HepG2 (cell line): Measurements from ENCODE around the gene MAN1A1.

Experiments used
- CTCF ChIP-seq: sonication (generic); formaldehyde crosslinking; IDR thresholded peaks from 2 replicates; pipeline ENCODE4 v1.5.0; 2020; ENCODE audit warnings: mild to moderate bottlenecking, missing genetic modification reagents, moderate library complexity
- ETV6 ChIP-seq: sonication (generic); formaldehyde crosslinking; conservative IDR thresholded peaks from 2 replicates; pipeline ENCODE4 v1.4.0; 2020; ENCODE audit warnings: missing genetic modification reagents
- FOSL1 ChIP-seq: sonication (generic); formaldehyde crosslinking; IDR thresholded peaks from 2 replicates; pipeline ENCODE4 v1.9.0; 2021; ENCODE audit warnings: missing genetic modification reagents, borderline replicate concordance
- GABPA ChIP-seq, 2 experiments: IDR thresholded peaks; 2 replicates each; pipeline ENCODE4 v1.6.1; 2011 to 2016; ENCODE audit warnings: low read depth in 2 of 2, low read length in 1 of 2, missing biosample characterization in 1 of 2, missing genetic modification characterization in 1 of 2
- HMGXB3 ChIP-seq: sonication (generic); formaldehyde crosslinking; IDR thresholded peaks from 2 replicates; pipeline ENCODE4 v1.4.0; 2020; ENCODE audit warnings: missing genetic modification reagents, borderline replicate concordance
- KLF16 ChIP-seq, 2 experiments: sonication (generic) in 1 of 2; formaldehyde crosslinking in 1 of 2; IDR thresholded peaks; 2 replicates each; pipeline versions ENCODE4 v1.6.1 to v1.8.0; 2016 to 2023; ENCODE audit warnings: missing genetic modification reagents in 2 of 2, missing compliant biosample characterization in 1 of 2
- TF ChIP-seq, protein P1 (sequence below): sonication (generic); formaldehyde crosslinking; IDR thresholded peaks from 2 replicates; pipeline ENCODE4 v1.5.0; 2020; ENCODE audit warnings: missing genetic modification reagents

GRCh38 chr6:119368921-119369320, 19.4 kb upstream of the MAN1A1 start:
- TF ChIP-seq FOSL1 (CRISPR knock-in tag) (no peak), KLF16 (CRISPR knock-in tag; IDR thresholded peaks at IDR 0.05) (no peak), HMGXB3 (no peak), ETV6 (CRISPR knock-in tag) (no peak), CTCF (CRISPR knock-in tag) (no peak), GABPA (IDR thresholded peaks at IDR 0.05; ENCODE audit: low read depth, low read length) (no peak), GABPA (CRISPR knock-in tag; IDR thresholded peaks at IDR 0.05; ENCODE audit: low read depth) (no peak)
- TF ChIP-seq, protein P1, sequence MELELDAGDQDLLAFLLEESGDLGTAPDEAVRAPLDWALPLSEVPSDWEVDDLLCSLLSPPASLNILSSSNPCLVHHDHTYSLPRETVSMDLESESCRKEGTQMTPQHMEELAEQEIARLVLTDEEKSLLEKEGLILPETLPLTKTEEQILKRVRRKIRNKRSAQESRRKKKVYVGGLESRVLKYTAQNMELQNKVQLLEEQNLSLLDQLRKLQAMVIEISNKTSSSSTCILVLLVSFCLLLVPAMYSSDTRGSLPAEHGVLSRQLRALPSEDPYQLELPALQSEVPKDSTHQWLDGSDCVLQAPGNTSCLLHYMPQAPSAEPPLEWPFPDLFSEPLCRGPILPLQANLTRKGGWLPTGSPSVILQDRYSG (CRISPR knock-in tag), result no peak
